Fibroblast of villous mesenchyme (primary cell): ENCODE data around the gene LDB3. TPM values are rescaled to one million over a fixed set of nuclear protein-coding genes. Genes with fewer than 3 reads are reported as not detected.

Source experiments
- DNase-seq: peaks from one replicate; pipeline ENCODE4 v3.0.0-alpha.2; 2010; ENCODE audit warnings: low read depth
- H3K4me3 ChIP-seq: 2 replicates; pipeline ENCODE4 v1.5.1; 2011; ENCODE audit warnings: low read depth, mild to moderate bottlenecking, low read length
- CTCF ChIP-seq: IDR thresholded peaks from 2 replicates; pipeline ENCODE4 v1.5.1; 2012; ENCODE audit warnings: low read depth, mild to moderate bottlenecking, low read length; ENCODE audit not compliant: insufficient read depth
- total RNA-seq: library from RNA; depleted of rRNA; stranded (reverse); fragments of >200 nt; gene quantifications from 2 replicates; pipeline ENCODE4 v1.2.3, GENCODE V29; 2012

The LDB3 gene
- total RNA-seq, 1 donor, result under 0.01 TPM

GRCh38 chr10:86726677-86726999 is 58.3 kb downstream of the LDB3 start:
- H3K4me3 ChIP-seq, result no peak overlapping the region
- TF ChIP-seq CTCF, result no peak
- no peak for DNase-seq

DNA sequence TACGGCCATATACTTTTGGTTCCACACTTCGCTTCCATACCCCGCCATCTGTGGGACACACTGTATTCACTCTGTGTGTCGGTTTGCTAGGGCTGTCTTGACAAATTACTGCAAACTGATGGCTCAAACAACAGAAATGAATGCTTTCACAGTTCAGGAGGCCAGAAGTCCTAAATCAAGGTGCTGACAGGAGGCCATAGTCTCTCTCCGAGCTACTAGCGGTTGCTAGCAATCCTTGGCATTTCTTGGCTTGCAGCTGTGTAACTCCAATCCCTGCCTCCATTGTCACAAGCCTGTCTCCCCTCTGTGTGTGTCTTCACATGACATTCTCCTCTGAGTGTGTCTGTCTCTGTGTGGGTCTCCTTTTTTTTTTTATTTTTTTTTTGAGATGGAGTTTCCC is 59.2 kb downstream of the LDB3 start:
- no peak for TF ChIP-seq CTCF
- no peak for DNase-seq
- H3K4me3 ChIP-seq, result no peak overlapping the region

DNA sequence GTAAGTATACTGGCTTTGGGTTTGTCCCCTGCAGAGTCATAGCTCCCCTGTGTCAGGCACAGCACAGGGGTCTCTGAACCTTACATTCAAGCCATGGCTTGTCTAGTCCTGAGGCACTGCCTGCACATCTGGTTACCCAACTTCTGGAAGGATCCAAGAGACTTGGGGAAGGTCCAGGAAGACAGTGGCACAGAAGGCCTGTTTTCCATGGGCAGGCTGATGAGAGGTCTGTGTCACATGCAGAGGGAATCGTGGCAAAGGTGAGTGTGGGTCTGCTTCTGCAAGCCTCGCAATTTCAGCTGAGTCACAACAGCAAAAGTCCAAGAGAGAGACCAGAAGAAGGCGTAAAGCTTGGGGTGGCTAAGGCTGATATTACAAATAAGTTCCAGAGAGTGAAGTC is 59.7 kb downstream of the LDB3 start:
- no peak for TF ChIP-seq CTCF
- H3K4me3 ChIP-seq, result no peak overlapping the region
- no peak for DNase-seq

DNA sequence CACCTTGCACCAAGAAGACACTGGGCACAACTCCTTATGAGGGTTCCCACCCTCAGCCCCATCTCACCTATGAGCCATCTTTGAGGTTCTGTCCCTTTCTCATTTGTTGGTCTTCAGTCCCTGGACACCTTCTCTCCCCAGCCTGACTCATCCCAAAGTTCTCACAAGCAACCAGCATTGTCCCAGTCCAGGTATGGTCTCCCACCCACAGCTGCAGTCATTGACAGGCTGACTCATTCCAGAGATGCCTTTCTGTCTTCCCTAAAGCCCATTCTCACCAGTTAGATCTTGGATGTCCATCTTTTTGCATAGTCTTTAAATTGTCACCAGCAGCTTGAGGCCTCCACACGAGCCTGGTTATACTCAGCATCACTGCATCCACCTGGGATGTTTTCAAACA is 61.4 kb downstream of the LDB3 start:
- H3K4me3 ChIP-seq, result no peak overlapping the region
- DNase-seq, result no peak
- no peak for TF ChIP-seq CTCF

GRCh38 chr10:86730227-86730626 is 61.9 kb downstream of the LDB3 start:
- H3K4me3 ChIP-seq, result no peak overlapping the region
- no peak for TF ChIP-seq CTCF
- DNase-seq, result no peak

DNA sequence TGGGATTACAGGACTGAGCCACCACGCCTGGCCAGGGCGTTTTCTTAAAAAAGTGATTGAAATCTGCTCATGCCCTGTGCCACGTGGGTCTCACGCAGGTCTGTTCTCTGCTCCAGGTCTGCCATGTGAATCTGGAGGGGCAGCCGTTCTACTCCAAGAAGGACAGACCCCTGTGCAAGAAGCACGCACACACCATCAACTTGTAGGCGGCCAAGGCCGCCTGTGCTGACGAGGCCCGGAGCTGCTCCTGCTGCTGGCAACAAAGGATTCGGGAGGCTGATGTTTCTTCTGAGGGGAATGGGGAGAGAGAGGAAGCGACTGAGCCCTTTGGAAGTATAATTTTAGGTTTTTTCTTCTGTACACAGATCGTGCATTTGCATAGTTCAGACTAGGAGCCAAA is 64.5 kb downstream of the LDB3 start:
- H3K4me3 ChIP-seq, result no peak overlapping the region
- DNase-seq, result no peak

More for the DNA sequence above, 64.5 kb downstream of the LDB3 start:
- no peak for TF ChIP-seq CTCF
